HepG2 (cell line): ENCODE measurements around the gene C14orf93. TPM values are rescaled to one million over a fixed set of nuclear protein-coding genes. Genes with fewer than 3 reads are reported as not detected.

ENCODE experiments used
- ATRX ChIP-seq: sonication (generic); formaldehyde crosslinking; IDR thresholded peaks from 2 replicates; pipeline ENCODE4 v1.4.0; 2020; ENCODE audit warnings: missing genetic modification reagents, borderline replicate concordance
- CERS6 ChIP-seq: sonication (generic); formaldehyde crosslinking; IDR thresholded peaks from 2 replicates; pipeline ENCODE4 v1.5.0; 2020; ENCODE audit warnings: missing genetic modification reagents
- KDM4B ChIP-seq: sonication (generic); formaldehyde crosslinking; IDR thresholded peaks from 2 replicates; pipeline ENCODE4 v1.4.0; 2020; ENCODE audit warnings: missing genetic modification reagents
- NONO ChIP-seq, 2 experiments: fragments of 450-650 bp in 1 of 2; sonication (generic) in 1 of 2; formaldehyde crosslinking in 1 of 2; IDR thresholded peaks in 1 of 2; conservative IDR thresholded peaks in 1 of 2; 2 replicates each; pipeline versions ENCODE4 v1.6.1 to v1.8.0; 2017 to 2022; ENCODE audit warnings: mild to moderate bottlenecking in 1 of 2, missing genetic modification reagents in 1 of 2, moderate library complexity in 1 of 2
- SMAD1 ChIP-seq: sonication (generic); formaldehyde crosslinking; IDR thresholded peaks from 2 replicates; pipeline ENCODE4 v1.4.0; 2020; ENCODE audit warnings: missing genetic modification reagents, low read depth, mild to moderate bottlenecking, borderline replicate concordance
- SNAPC4 ChIP-seq: sonication (generic); formaldehyde crosslinking; IDR thresholded peaks from 2 replicates; pipeline ENCODE4 v1.4.0; 2020; ENCODE audit warnings: mild to moderate bottlenecking, missing genetic modification reagents
- ZBED4 ChIP-seq: sonication (generic); formaldehyde crosslinking; IDR thresholded peaks from 2 replicates; pipeline ENCODE4 v1.4.0; 2020; ENCODE audit warnings: missing genetic modification reagents, borderline replicate concordance
- ZIK1 ChIP-seq: sonication (generic); formaldehyde crosslinking; IDR thresholded peaks from 2 replicates; pipeline ENCODE4 v1.5.0; 2020; ENCODE audit warnings: mild to moderate bottlenecking, low read depth, missing genetic modification reagents, borderline replicate concordance
- ZNF207 ChIP-seq: fragments of 450-650 bp; IDR thresholded peaks from 2 replicates; pipeline ENCODE4 v1.6.1; 2016; ENCODE audit warnings: antibody characterized with exemption, borderline replicate concordance
- ZNF281 ChIP-seq: sonication (generic); formaldehyde crosslinking; IDR thresholded peaks from 2 replicates; pipeline ENCODE4 v1.4.0; 2020; ENCODE audit warnings: missing genetic modification reagents, borderline replicate concordance
- ZNF350 ChIP-seq: sonication (generic); formaldehyde crosslinking; IDR thresholded peaks from 2 replicates; pipeline ENCODE4 v1.4.0; 2020; ENCODE audit warnings: mild to moderate bottlenecking, low read depth, missing genetic modification reagents, borderline replicate concordance
- ZNF44 ChIP-seq: sonication (generic); formaldehyde crosslinking; IDR thresholded peaks from 2 replicates; pipeline ENCODE4 v1.5.1; 2020; ENCODE audit warnings: mild to moderate bottlenecking, missing genetic modification reagents
- ZSCAN9 ChIP-seq: IDR thresholded peaks from 2 replicates; pipeline ENCODE4 v1.6.1; 2016; ENCODE audit warnings: borderline replicate concordance
- polyA plus RNA-seq, 8 experiments: library from polyadenylated mRNA; depleted of rRNA in 3 of 8; stranded (reverse) in 7 of 8; unstranded in 1 of 8; fragments of >200 nt; fragmentation: Illumina TruSeq in 4 of 8; extraction: Trizol in 4 of 8; gene quantifications; 2 replicates each; pipeline versions ENCODE4 v1.2.1 to v1.2.3, GENCODE V29; 2011 to 2016; ENCODE audit warnings: low read depth in 4 of 8, missing spikeins in 1 of 8, mixed read lengths in 1 of 8; ENCODE audit not compliant: insufficient read depth in 1 of 8
- total RNA-seq, 5 experiments: library from RNA; depleted of rRNA; stranded (reverse); fragments of >200 nt; fragmentation: Illumina TruSeq; extraction: Trizol; gene quantifications; 2 replicates each; pipeline ENCODE4 v1.2.3, GENCODE V29; 2016; ENCODE audit warnings: low read depth in 1 of 5

The C14orf93 gene
- total and polyA plus RNA-seq, 2 of the 13 experiments (the other 11 are each of a cell fraction or from before 2014, with no cell fraction given), result 11.4 to 22.5 TPM

DNA sequence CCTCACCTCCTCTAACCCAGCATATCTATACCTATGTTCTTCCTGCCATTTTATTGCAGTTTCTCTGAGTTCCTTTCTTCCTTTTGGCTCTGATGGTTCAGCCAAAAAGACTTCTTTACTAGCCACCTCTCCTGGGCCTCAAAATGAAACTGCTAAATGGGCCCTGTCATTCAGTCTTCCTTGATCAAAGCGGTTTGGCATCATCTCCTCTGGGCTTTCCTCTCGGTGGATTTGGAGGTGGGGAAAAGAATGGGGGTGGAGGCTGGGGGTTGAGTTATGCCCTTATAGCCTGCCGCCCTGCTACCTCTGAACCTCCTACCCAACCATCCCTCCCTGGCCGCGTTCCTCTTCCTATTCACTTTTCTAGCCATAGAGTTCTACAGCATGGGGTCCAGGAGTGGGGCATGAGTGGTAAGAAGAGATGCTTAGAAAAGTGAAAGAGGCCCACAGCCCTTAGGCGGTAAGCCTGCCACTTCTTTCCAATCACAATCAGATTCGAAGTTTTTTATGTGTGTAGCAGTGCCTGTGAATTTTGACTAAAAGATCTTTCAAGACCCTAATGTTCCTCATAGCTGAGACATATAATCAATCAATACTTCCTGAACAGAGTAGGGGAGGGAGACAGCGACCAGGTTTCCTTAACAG lies 30.1 kb downstream of the C14orf93 start (continued):
- TF ChIP-seq SNAPC4 (CRISPR knock-in tag) (no peak), ZNF350 (CRISPR knock-in tag) (0 out of 2 replicates have a peak, but pooled peaks have one; percentile 1), ZNF281 (peak; percentile 29; the same call in 1 of the 2 replicates), ZNF207 (no peak), ZNF44 (CRISPR knock-in tag) (no peak), CERS6 (no peak), SMAD1 (0 out of 2 replicates have a peak, but pooled peaks have one; percentile 7), KDM4B (CRISPR knock-in tag) (no peak), NONO (IDR thresholded peaks at IDR 0.05) (no peak), NONO (CRISPR knock-in tag; conservative IDR thresholded peaks at IDR 0.05) (no peak), ATRX (CRISPR knock-in tag) (no peak), ZSCAN9 (CRISPR knock-in tag) (no peak), ZBED4 (peak; percentile 12; the same call in 1 of the 2 replicates), ZIK1 (CRISPR knock-in tag) (peak; percentile 55; the same call in 1 of the 2 replicates)
